Stimulated activated naive CD4-positive, alpha-beta T cell treated with Interleukin-2 at 50 U/mL for 16 hours (primary cell): ENCODE data around the gene INPP5B.
"Not testable (repeated sequence)": the region's sequence is repeated elsewhere in the genome, so short reads cannot be mapped to it uniquely, and the experiment has no call there.

Source experiments
- DNase-seq: peaks from one replicate; lab custom pipeline; 2025; lab: John Stamatoyannopoulos, UW

The INPP5B gene

GRCh38 chr1:37946703-37947360 is at the start of gene INPP5B:
Gene INPP5B, minus strand, starts transcription at chr1:37947053. Its CDS starts 745 bp downstream, at chr1:37946308.
- DNase-seq, result peak; percentile 69

DNA sequence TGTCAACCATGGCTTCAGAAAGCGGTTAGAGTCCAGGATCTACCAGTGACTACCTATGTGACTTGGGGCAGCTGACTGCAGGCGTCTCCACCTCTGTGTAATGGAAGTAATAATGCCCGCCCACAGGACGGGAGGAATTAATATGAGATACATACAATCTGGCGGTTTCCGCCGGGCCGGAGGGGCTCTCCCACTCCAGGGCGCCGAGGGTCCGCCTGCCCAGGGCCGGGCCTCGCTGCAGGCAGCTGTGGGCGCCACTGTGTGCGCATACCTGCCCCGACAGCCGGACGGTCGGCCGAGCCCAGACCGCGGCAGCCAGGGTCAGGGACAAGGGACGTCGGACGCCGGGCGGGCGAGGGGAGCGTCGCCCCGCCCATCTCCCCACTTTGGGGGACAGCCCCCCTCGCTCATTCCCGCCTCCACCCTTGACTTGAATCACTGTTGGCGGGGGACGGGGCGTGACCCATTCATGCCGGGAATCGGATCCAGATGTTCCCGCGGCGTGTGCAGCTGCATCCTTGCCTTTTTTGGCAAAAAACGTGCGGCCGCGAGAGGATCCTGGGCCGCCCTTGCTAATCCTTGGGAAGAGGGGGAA is 49.0 kb upstream of the INPP5B start:
- DNase-seq, result peak; percentile 36

DNA sequence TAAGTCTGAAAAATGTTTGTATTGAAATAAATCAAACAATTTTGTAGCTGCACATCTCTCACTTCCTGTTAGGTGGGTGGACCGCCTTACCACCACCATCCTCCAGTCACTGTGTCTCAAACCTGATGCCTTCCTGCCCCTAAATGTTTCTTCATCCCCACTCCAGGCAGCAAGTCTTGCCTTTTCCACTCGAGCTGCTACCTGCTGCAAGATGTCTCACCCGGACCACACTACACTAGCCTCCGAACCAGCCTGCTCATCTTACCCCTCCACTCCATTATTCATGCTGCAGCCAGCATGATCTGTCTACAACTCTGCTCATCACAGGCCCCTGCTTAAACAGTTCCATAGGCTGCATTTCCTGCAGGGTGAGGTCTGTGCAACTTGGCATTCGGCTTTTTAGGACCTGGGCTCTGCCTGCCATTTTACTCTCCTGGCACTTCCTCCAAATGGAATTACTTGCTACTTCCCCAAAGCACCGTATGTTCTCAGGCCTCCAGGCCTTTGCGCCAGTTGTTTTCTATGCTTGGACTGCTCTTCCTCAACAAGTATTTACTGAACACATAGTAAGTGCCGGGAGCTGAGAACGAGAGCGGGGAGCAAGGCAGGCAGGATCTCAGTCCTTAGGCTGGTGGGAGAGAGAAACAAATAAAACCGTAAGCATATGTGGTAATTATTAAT is 48.2 kb upstream of the INPP5B start:
- no peak for DNase-seq

- DNase-seq, result peak; percentile 35
Observed at GRCh38 chr1:37989361-37989930, 42.6 kb upstream of the INPP5B start.

- no peak for DNase-seq
Observed at GRCh38 chr1:37987679-37988078, 40.8 kb upstream of the INPP5B start.

- DNase-seq, result no peak
Observed at GRCh38 chr1:37983546-37983945, 36.7 kb upstream of the INPP5B start.

- DNase-seq, result no peak
Observed at GRCh38 chr1:37978541-37978940, 31.7 kb upstream of the INPP5B start.

- DNase-seq, result not testable (repeated sequence)
Observed at GRCh38 chr1:37975083-37975482, 28.2 kb upstream of the INPP5B start.

GRCh38 chr1:37974567-37974966 is 27.7 kb upstream of the INPP5B start:
- no peak for DNase-seq

DNA sequence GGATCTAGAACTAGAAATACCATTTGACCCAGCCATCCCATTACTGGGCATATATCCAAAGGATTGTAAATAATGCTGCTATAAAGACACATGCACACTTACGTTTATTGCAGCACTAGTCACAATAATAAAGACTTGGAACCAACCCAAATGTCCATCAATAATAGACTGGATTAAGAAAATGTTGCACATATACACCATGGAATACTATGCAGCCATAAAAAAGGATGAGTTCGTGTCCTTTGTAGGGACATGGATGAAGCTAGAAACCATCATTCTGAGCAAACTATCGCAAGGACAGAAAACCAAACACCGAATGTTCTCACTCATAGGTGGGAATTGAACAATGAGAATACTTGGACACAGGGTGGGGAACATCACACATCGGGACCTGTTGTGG is 26.8 kb upstream of the INPP5B start:
- not testable (repeated sequence) for DNase-seq

GRCh38 chr1:37965301-37965700 is 18.4 kb upstream of the INPP5B start:
- DNase-seq, result no peak

GRCh38 chr1:37964106-37964505 is 17.3 kb upstream of the INPP5B start:
- not testable (repeated sequence) for DNase-seq

GRCh38 chr1:37958690-37959089 is 11.8 kb upstream of the INPP5B start:
- no peak for DNase-seq

GRCh38 chr1:37955685-37956084 is 8.8 kb upstream of the INPP5B start:
- DNase-seq, result no peak

- no peak for DNase-seq
Observed at GRCh38 chr1:37954316-37954971, 7.6 kb upstream of the INPP5B start.

GRCh38 chr1:37952738-37953137 is 5.9 kb upstream of the INPP5B start:
- no peak for DNase-seq

GRCh38 chr1:37951783-37952624 is 5.2 kb upstream of the INPP5B start:
- no peak for DNase-seq

- no peak for DNase-seq
Observed at GRCh38 chr1:37951041-37951782, 4.4 kb upstream of the INPP5B start.

- DNase-seq, result no peak
Observed at GRCh38 chr1:37949524-37950152, 2.8 kb upstream of the INPP5B start.

- DNase-seq, result no peak
Observed at GRCh38 chr1:37948841-37949240, 2.0 kb upstream of the INPP5B start.
